ENCODE measurements around the gene SHISA8. TPM values are rescaled to one million over a fixed set of nuclear protein-coding genes. Genes with fewer than 3 reads are reported as not detected.

Gene SHISA8
- total RNA-seq, 1 experiment from 2014 or later, result 2.4 TPM

GRCh38 chr22:41905411-41906202, 9.3 kb downstream of the SHISA8 start (continued):
- TF ChIP-seq ZNF425 (CRISPR knock-in tag; conservative IDR thresholded peaks at IDR 0.05) (no peak), CTCF (IDR thresholded peaks at IDR 0.05) (no peak), FOXP1 (CRISPR knock-in tag; IDR thresholded peaks at IDR 0.05; ENCODE audit: borderline replicate concordance) (no peak), KAT7 (CRISPR knock-in tag; IDR thresholded peaks at IDR 0.05; ENCODE audit: borderline replicate concordance) (no peak), NFYB (CRISPR knock-in tag; conservative IDR thresholded peaks at IDR 0.05; ENCODE audit: low read depth) (no peak)

GRCh38 chr22:41904450-41905410, 10.1 kb downstream of the SHISA8 start:
- no peak overlapping the region for H3K4me3 Mint-ChIP-seq
- peaks cover 28% of the 10 kb centered on the region for H3K36me3 Mint-ChIP-seq
- no peak for DNase-seq (ENCODE audit: low spot score)
- H3K27ac Mint-ChIP-seq, result no peak overlapping the region
- H3K27me3 Mint-ChIP-seq (ENCODE audit: low read depth), result peaks cover 14% of the 10 kb centered on the region
- ChIA-PET POLR2A (no interaction called here), CTCF (interaction anchor here (1.6 kb wide), 1 partner anchor 36 kb away, joined by 5 read pairs; no protein-coding TSS in a partner anchor)
- H3K4me1 Mint-ChIP-seq, result peaks cover 12% of the 10 kb centered on the region
- H3K9me3 Mint-ChIP-seq, result no peaks in the 10 kb centered on the region
- no peak for ATAC-seq
- no peak for TF ChIP-seq CBFB (CRISPR knock-in tag; IDR thresholded peaks at IDR 0.05; ENCODE audit: low read depth)
- TF ChIP-seq CTCF (IDR thresholded peaks at IDR 0.05), result no peak
- TF ChIP-seq CDX4 (CRISPR knock-in tag; IDR thresholded peaks at IDR 0.05; ENCODE audit: borderline replicate concordance), result no peak
- TF ChIP-seq ZBTB21 (CRISPR knock-in tag; IDR thresholded peaks at IDR 0.05; ENCODE audit: borderline replicate concordance), result no peak
- no peak for TF ChIP-seq CREM (CRISPR knock-in tag; IDR thresholded peaks at IDR 0.05)
- TF ChIP-seq GRHL2 (CRISPR knock-in tag; IDR thresholded peaks at IDR 0.05; ENCODE audit: insufficient replicate concordance, severe bottlenecking), result no peak
- TF ChIP-seq RORB (CRISPR knock-in tag; IDR thresholded peaks at IDR 0.05), result no peak
- no peak for TF ChIP-seq EMX1 (CRISPR knock-in tag; IDR thresholded peaks at IDR 0.05)
- TF ChIP-seq ARID4B (CRISPR knock-in tag; IDR thresholded peaks at IDR 0.05; ENCODE audit: borderline replicate concordance), result no peak
- TF ChIP-seq ZNF317 (CRISPR knock-in tag; IDR thresholded peaks at IDR 0.05; ENCODE audit: borderline replicate concordance, low read depth), result no peak
- TF ChIP-seq ZNF396 (CRISPR knock-in tag; IDR thresholded peaks at IDR 0.05; ENCODE audit: borderline replicate concordance), result no peak
- TF ChIP-seq PREB (CRISPR knock-in tag; IDR thresholded peaks at IDR 0.05; ENCODE audit: borderline replicate concordance), result no peak
- no peak for TF ChIP-seq JUN (CRISPR knock-in tag; IDR thresholded peaks at IDR 0.05)
- TF ChIP-seq CREB1 (CRISPR knock-in tag; IDR thresholded peaks at IDR 0.05), result no peak
- no peak for TF ChIP-seq KAT7 (CRISPR knock-in tag; IDR thresholded peaks at IDR 0.05; ENCODE audit: borderline replicate concordance)

Measured in WTC11 (cell line).